NCI-H2227 (cell line): ENCODE data around the gene PLEKHA7.
A peak's percentile ranks its signal among the peaks of the same experiment; 100 is the strongest.
"Not testable (repeated sequence)": the region's sequence is repeated elsewhere in the genome, so short reads cannot be mapped to it uniquely, and the experiment has no call there.

ENCODE experiments used
- DNase-seq: peaks from one replicate; lab custom pipeline; 2025; ENCODE audit not compliant: unreplicated experiment; lab: John Stamatoyannopoulos, UW

The PLEKHA7 gene

DNA sequence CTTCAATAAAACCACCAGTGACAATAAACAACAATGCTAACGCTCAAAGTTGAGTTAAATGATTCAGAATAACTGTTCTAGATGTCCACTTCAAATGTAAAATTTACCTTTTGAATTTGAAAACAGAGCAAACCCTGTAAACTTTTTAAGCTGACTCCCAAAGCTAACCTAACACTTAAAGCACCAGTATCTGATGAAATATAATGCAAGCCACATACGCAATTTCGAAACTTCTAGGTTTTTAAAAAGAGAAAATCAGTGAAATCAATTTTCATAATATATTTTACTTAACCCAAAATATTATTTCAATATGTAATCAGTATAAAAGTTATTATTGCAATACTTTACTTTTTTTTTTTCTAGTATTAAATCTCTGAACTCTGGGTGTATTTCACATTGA, 71.3 kb downstream of the PLEKHA7 start:
- no peak for DNase-seq

DNA sequence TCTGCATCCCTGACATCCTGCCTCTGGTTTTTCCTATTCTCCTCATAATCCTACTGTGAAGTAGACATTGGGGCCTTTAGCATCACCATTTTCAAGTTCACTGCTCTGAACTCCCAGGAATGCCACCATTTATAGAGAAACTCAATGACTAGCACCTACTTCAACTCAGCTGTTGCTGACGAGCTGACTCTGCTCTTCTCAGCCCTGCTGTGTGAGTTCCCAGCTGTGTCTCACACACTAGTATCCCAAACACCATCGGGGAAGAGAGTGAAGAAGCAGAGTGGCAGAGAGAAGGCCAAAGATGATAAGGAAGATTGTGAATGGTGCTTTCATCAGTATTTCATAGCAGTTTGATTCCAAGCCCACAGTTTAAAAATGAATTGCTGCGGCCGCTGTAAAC, 71.9 kb downstream of the PLEKHA7 start:
- no peak for DNase-seq

DNA sequence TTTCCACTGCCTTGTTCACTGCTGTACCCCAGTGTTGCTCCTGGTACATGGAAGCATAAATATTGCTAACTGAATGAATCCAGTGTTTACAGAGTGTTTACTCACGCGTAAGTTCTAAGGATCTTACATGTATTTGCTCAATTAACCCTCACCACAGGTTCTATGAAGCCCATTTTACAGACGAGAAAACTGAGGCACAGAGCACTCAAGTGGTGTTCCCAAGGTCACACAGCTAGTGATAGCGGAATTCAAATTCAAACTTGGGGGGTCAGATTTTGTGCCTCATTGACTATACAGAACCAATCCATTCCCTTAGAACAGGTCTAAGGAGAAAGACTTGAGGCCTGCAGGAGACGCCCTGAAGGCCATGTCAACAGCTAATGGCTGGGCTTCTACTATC, 72.3 kb downstream of the PLEKHA7 start:
- DNase-seq, result no peak

DNA sequence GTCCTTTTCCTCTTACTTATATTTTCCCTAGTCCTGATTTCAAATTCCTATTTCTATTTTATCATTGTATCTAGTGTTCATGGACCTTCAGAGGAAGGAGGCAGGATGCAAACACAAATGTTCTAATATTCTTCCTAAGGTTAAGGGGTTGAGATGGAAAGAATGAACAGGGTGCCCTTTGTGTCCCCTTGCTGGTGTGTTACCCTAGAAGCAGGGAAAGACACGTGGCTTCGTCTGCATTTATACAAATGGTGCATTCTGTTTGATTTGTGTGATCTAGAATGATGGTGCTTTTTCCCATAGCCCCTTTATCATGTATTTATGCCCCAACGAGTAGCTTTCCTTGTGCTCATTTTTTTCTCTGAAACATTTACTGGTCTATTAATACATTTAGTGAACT, 76.2 kb downstream of the PLEKHA7 start:
- DNase-seq, result no peak

DNA sequence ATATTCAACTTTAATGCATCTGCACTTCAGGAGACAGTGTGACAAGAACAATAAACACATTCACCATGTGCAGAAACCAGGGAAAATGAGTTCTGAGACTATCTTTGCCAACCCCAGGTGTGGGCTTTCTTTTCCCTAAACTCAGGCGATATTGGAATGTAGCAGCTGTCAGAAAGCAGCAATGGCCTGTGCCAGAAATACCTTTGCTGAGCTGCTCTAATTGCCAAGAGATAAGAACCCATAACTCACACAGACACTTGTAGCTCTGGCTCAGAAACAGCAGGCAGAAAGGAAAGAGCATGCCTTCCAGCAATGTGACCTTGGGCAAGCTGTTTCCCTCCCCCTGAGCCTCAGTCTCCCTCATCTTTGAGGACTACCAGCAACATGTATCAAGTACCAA, 77.6 kb downstream of the PLEKHA7 start:
- DNase-seq, result no peak

DNA sequence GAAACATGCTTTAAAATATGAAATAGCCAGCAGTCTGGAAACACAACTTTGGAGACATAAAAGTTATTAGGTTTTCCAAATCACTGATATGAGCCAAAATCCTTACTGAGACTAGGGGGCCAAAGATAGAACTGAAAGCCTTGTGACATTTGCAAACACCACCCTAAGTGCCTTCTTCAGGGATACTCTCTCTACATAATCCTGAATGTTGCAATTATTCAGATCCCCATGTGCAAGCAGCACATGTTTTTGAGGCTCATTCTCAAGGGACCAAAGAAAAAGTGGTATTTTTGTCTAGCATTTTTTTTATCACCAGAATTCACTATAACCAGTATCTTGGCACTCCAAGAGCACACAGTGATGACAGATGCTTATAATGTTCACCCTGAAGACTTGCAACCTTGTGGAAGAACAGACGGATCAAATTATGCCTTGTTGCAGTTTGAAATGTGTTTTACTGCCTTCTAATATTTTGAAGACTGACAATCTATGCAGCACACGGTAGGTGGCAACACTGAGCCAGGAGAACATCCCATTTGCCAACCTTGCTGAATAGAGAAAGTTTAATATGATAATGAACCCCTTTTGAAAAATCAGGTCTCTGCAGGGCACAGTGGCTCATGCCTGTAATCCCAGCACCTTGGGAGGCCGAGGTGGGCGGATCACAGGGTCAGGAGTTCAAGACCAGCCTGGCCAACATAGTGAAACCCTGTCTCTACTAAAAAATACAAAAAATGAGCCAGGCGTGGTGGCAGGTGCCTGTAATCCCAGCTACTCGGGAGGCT, 78.5 kb downstream of the PLEKHA7 start:
- peak; percentile 47 for DNase-seq

DNA sequence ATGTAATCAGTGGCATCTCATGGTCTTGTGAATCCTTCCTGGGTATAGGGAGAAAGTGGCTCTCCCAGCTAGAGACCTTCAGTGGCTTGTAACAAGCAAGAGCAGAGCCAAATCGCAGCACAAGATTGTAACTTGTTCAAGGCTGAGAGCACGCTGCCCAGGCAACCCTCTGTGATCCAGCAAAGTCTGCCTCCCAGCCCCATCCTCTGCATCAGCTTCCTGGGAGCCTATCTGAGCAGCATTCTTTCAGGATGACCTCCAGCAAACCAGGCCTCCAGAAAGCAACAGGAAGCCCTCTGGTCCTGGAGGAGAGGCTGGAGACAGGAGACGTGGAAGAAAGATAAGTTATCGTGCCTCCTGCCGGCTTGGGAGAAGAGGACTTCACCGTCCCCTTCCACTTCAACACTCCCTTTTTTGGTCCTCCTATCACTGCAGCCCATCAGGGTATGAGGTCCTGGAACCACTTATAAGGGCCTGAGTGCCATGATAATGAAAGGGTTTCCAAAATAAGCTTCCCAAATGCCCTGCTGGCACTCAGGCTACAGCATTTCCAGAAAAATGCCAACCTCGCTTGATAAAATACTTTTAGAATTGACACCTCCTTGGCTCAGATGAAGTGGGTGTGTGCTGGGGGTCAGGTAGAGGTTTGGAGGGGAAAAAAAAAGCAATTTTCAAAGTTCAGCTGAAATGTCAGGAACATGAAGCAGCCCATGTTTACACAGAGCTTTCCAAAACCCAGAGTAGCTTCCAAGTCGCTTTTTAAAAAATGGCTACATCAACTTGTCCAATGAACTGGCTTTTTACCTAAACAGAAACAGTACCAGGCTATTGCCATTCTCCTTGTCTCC, 80.2 kb downstream of the PLEKHA7 start:
- DNase-seq, result no peak

DNA sequence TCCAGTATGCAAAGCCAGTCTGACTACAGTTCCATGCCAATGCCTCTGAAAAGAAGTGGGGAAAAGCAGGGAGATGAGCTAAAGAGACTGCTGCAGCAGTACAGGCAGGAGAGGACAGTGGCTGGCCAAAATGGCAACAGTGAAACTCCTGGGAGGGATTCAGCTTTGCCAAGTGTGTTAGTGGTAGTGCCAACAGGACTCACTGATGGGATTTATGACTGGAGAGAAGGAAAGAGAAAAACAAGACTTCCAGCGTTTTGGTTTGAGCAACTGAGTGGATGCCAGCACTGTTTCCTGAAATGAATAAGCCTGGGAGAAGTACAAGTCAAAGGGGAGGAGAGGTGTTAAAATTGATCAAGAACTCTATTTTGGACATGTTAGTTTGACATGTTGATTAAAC, 80.9 kb downstream of the PLEKHA7 start:
- no peak for DNase-seq

DNA sequence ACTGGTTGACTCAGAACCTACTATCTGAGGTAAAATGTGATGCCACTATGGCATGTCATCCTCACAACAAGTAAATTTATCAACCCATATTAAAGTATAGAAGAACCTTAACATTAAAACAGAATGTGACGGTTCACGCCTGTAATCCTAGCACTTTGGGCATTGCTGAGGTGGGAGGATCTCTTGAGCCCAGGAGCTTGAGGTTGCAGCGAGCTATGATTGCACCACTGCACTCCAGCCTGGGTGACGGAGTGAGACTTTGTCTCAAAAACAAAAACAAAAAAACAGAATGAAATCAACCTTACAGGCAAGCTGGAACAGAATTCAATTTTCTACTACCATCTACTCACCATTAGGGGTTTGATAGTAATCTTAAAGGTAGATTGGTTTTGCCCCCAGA, 86.2 kb downstream of the PLEKHA7 start:
- DNase-seq, result no peak

DNA sequence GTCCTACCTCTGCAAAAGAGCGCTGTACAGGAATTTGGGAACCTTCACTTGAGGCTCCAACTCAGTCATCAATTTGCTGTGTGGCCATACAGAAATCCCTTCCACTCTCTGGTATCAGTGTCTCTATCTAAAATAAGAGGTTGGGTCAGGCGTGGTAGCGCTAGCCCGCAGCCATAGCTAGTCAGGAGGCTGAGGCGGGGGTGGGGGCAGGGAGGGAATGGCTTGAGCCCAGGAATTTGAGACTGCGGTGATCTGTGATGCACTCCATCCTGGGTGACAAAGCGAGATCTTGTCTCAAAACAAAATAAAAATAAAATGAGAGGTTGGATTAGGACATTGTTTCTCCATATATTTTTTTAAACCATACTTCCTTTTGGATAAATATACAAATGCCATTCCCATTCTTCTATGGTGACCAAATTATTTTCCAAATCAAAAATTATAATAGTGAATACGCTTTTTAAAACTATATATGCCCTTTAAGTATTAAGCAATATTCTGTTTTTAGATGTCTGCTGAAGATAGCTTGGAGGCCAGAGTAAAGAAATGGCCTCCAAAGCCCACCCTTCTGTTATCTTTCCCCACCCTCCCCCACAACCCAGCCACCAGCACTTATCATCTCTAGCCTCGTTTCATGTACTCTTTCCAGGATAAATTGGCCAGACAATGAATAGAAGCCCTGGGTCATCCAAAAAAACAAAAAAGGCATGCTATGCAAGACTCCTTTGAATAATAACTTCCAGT, 87.2 kb downstream of the PLEKHA7 start:
- DNase-seq, result no peak

DNA sequence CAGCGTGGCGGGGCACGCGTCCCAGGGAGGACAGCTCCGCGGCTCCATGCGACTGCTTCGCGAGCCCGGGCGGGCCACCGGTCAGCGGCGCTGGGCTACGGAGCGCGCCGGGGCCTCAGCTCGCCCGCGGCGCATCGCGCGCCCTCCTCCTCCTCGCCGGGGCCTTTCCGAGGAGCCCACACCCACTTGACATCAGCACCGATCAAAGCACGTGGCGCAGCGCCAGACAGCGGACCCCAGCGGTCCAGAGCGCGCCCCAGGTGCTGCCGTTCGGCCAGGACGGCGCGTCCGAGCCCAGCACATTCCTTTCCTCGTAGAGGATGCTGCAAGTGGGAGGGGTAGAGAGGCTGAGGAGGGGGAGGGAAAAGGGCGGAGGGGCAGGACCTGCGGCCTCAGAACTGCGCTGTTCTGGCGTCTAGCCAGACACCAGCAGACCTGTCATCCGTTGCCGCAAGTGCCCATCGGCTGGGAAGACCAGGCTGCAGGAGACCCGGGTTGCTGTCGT, 88.6 kb downstream of the PLEKHA7 start:
- DNase-seq, result peak; percentile 46

DNA sequence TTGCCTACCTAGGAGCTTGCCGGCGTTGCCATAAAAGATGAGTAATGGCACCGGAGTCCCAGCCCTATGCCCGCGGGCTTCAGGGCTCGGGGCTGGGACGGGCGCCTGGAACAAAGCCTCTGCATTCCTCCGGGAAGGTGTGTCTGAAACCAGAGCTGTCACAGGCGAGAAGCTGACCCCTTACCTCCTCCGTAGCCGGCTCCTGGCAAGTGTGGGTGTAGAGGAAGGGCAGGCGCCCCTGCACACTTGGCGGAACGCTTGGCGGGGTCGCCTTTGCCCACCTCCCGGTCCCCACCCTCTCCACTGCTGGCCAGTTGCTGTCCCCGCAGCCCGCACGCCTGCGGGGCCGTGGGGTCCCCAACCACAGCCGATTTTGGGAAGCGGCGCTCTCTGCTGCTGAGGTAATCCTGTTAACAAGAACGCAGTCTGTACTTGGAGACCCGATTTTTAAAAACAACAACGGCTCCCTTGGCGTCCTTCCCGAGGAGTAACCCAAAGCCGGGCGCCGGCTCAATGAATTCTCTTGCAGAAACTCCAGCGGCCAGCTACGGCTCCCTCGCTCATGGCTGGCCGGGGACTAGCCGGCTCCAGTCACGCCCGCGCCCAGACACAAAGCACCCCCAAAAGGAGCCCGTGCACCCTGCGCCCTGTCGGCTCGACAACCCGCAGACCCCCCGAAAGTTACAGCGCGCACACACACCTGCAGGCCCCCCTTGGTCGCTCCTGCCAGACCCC, 89.2 kb downstream of the PLEKHA7 start:
- no peak for DNase-seq

DNA sequence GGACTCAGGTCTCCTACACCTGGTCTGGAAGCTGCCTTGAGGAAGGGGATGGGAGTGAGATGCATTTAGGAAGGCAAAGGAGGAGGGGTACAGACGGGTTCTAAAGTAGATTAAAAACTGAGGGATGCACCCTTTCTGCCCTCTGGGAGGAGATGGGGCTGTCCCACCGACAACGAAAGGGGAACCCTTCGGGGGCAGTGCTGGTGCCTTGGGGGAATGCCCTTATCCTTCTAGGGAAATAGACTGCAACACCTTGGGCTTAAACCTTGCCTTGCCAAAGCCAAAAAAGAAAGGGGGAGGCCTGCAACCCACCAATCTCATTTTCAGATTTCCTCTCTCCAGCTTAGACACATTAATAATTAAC, 89.8 kb downstream of the PLEKHA7 start:
- no peak for DNase-seq

DNA sequence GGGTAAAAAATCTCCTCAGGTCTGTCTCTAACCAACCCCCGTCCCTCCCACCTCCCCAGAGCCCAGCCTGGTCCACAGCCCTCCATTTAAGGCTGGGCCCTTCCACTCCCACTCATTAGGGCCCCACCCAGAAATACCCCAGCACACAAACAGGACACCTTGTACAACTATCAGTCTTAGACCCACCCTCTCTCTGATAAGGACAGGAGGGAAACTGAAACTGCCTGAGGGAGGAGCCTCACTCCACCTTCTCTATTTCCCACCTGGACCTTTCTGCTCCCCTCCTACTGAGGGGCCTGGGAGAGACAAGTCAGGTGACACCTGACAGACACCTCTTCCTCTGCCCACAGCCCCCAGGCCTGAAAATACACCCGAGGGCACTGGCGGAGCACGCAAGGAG, 90.2 kb downstream of the PLEKHA7 start:
- no peak for DNase-seq

DNA sequence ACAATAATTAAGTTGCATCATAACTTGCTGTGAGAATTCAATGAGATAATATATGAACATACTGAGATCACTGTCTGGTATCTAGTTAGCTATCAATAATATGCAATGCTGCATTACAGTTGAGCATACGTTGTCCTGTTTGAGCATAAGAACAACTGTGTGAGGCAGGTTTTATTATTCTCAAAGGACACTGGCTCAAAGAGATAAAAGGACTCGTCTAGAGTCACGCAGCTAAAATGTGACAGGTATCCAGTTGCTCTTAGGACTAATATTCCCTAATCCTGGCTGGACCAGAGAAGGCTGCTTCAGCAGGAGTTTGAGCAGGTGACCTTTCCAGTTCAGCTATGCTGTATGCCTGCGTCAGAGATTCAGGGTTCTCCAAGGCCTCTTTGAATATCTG, 92.5 kb downstream of the PLEKHA7 start:
- no peak for DNase-seq

DNA sequence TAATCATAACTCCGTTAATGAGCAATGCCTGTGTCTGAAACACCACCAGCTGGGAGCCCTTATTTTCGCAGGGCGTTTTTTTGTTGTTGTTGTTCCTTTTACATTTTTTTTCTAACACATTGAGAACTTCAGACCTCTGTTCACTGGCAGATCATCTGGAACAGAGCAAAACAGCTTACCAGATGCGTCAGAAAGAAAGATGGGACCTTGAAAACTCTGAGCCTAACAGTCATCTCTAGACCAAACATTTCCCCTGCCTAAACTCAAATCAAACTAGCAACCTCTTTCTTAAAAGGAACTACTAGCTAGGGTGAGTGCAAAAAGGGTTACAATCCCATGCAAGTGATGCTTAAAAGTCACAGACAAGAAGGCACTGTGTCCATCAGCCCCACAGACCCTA, 93.2 kb downstream of the PLEKHA7 start:
- no peak for DNase-seq

DNA sequence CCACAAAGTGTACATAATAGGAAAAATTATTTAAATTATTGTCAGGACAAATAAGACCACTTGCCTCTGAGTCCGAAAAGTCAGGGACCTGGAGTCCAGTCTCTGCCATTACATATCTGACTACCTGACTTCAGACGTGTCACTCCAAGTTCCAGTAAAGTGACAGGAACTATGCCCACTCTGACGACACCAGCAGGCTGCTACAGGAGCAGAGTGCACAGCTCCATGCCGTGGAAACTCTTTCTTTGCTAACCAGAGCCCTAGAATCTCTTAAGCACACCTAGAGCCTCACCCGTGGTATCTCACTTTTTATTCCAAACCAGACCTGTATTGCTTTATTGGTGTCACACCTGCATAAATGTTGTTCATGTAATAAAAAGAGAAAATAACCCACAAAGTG, 93.7 kb downstream of the PLEKHA7 start:
- DNase-seq, result no peak

DNA sequence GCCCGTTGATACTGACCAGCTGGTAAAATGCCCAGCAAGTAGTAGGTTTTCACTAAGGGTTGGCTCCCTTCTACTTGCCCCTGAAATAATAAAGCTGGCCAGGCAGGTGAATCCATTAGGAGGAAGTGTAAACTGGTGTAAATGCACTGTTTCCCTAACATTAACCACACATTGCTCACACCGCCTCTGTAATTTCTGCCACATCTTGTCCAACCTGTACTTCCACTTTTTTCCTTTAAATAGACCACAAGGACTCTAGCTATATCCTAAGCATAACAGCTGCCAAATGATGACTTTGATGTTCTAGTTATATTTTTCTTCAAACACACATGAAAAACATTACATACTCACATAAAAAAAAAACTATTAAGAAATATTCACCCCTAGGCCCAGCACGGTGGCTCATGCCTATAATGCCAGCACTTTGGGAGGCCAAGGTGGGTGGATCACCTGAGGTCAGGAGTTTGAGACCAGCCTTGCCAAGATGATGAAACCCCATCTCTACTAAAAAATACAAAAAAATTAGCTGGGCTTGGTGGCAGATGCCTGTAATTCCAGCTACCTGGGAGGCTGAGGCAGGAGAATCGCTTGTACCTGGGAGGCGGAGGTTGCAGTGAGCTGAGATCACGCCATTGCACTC, 95.6 kb downstream of the PLEKHA7 start:
- not testable (repeated sequence) for DNase-seq

DNA sequence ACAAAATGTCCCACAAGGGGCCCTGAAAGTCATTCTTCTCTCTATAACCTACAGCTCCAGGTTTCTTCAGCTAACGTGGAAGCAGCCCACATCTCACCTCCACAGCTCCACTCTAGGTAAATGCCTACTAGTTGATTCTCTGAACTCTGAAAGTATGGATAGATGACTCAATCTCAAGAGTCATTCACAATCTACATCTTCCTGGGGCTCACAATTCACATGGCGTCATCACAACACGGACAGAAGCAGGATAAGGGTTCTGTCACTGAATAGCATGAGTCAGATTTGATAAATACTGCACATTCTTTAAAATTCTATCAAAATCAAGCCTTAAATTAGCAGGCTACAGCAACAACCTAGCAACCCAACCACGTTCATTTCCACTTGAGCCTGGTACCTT, 96.3 kb downstream of the PLEKHA7 start:
- no peak for DNase-seq

DNA sequence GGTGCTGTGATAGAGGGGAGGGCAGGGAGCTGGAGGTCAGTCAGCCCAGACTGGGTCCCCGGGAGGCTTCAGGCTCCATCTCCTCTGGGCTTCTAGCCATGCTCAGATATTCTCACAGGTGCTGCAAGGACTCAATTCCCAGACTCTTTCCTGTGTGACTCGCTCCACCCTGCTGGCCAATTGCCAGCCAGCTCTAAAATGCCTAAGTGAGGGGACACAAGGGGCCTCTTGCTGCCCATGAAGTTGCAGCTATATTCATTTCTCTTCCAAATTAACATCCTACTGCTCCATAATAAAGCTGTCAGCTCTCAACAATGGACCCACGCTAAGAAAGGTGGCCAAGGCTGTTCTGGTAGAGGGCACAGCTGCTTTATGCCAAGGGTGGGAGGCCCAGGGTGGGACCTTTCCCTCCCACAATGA, 101.5 kb downstream of the PLEKHA7 start:
- DNase-seq, result peak; percentile 74
